Panc1 (cell line): ENCODE measurements around the gene TEDC2.

Experiments
- CTCF ChIP-seq: fragments of 450-650 bp; IDR thresholded peaks from 2 replicates; pipeline ENCODE4 v1.5.1; 2017; ENCODE audit warnings: mild to moderate bottlenecking
- POLR2AphosphoS5 ChIP-seq: IDR thresholded peaks from 2 replicates; pipeline ENCODE4 v1.6.1; 2012; ENCODE audit warnings: mild to moderate bottlenecking, low read depth, low read length, moderate library complexity
- REST ChIP-seq, 2 experiments: IDR thresholded peaks; 2 replicates each; pipeline ENCODE4 v1.6.1; 2011 to 2012; ENCODE audit warnings: low read depth in 2 of 2, control low read depth in 1 of 2, low read length in 1 of 2, mild to moderate bottlenecking in 1 of 2, moderate library complexity in 1 of 2; ENCODE audit not compliant: insufficient read depth in 1 of 2

GRCh38 chr16:2511996-2512734 lies 52.3 kb downstream of the TEDC2 start:
- TF ChIP-seq POLR2AphosphoS5 (no peak), CTCF (no peak), REST (IDR thresholded peaks at IDR 0.05; ENCODE audit: insufficient read depth in 1 of 2, low read depth in 2 of 2, low read length in 1 of 2) (no peak)
